CD14-positive monocyte (primary cell): Measurements from ENCODE around the gene MAST2. TPM values are rescaled to one million over a fixed set of nuclear protein-coding genes. Genes with fewer than 3 reads are reported as not detected.

ENCODE experiments used
- DNase-seq, 3 donors: peaks; one replicate each; pipeline ENCODE4 v3.0.0-alpha.2; 2011 to 2022
- H2AFZ ChIP-seq: 2 replicates; pipeline ENCODE4 v1.6.0; 2012; ENCODE audit warnings: mild to moderate bottlenecking, low read depth, low read length, inconsistent platforms; ENCODE audit not compliant: insufficient read depth, poor library complexity, severe bottlenecking
- H3K27ac ChIP-seq, 2 donors: 1 replicate in 1 of 2; 2 replicates in 1 of 2; pipeline ENCODE4 v1.5.1; 2012 to 2013; ENCODE audit warnings: low read length in 2 of 2, control low read depth in 1 of 2, inconsistent platforms in 1 of 2, low read depth in 1 of 2, mild to moderate bottlenecking in 1 of 2
- H3K27me3 ChIP-seq, 2 donors: one replicate each; pipeline versions ENCODE4 v1.6.0 to v1.6.1; 2011 to 2013; ENCODE audit warnings: low read length in 2 of 2; ENCODE audit not compliant: control insufficient read depth in 2 of 2, insufficient read depth in 2 of 2
- H3K36me3 ChIP-seq, 2 donors: replicated peaks in 1 of 2; 1 replicate in 1 of 2; 2 replicates in 1 of 2; pipeline versions ENCODE4 v1.5.1 to v1.6.1; 2012 to 2013; ENCODE audit warnings: low read length in 2 of 2, control low read depth in 1 of 2, inconsistent platforms in 1 of 2, mild to moderate bottlenecking in 1 of 2; ENCODE audit not compliant: insufficient read depth in 2 of 2, control insufficient read depth in 1 of 2
- H3K4me1 ChIP-seq, 2 donors: 1 replicate in 1 of 2; 2 replicates in 1 of 2; pipeline versions ENCODE4 v1.5.1 to v1.6.1; 2012 to 2013; ENCODE audit warnings: low read length in 2 of 2, control low read depth in 1 of 2, inconsistent platforms in 1 of 2, mild to moderate bottlenecking in 1 of 2, moderate library complexity in 1 of 2; ENCODE audit not compliant: insufficient read depth in 2 of 2, control insufficient read depth in 1 of 2
- H3K4me2 ChIP-seq: replicated peaks from 2 replicates; pipeline ENCODE3; 2012; ENCODE audit warnings: low read length, moderate library complexity, mild to moderate bottlenecking; ENCODE audit not compliant: poor library complexity, severe bottlenecking; ENCODE audit errors: extremely low read depth
- H3K4me3 ChIP-seq, 3 experiments: fragments of 200-600 bp in 1 of 3; sonication (generic) in 1 of 3; replicated peaks in 1 of 3; 1 replicate in 2 of 3; 2 replicates in 1 of 3; pipeline ENCODE4 v1.5.1; 2011 to 2013; ENCODE audit warnings: low read length in 3 of 3, mild to moderate bottlenecking in 3 of 3, control low read depth in 2 of 3, low read depth in 2 of 3, inconsistent platforms in 1 of 3, moderate library complexity in 1 of 3
- H3K79me2 ChIP-seq: 2 replicates; pipeline ENCODE4 v1.6.0; 2012; ENCODE audit warnings: mild to moderate bottlenecking, control low read depth, inconsistent platforms, low read length, moderate library complexity; ENCODE audit not compliant: insufficient read depth
- H3K9ac ChIP-seq: 2 replicates; pipeline ENCODE4 v1.6.0; 2017; ENCODE audit warnings: low read length, mild to moderate bottlenecking; ENCODE audit not compliant: insufficient read depth, poor library complexity, severe bottlenecking
- H3K9me3 ChIP-seq, 2 donors: replicated peaks in 1 of 2; 1 replicate in 1 of 2; 2 replicates in 1 of 2; pipeline versions ENCODE4 v1.5.1 to v1.6.1; 2012 to 2013; ENCODE audit warnings: low read length in 2 of 2, control low read depth in 1 of 2; ENCODE audit not compliant: control insufficient read depth in 1 of 2, insufficient read depth in 1 of 2
- H4K20me1 ChIP-seq: 2 replicates; pipeline ENCODE4 v1.6.0; 2012; ENCODE audit warnings: mild to moderate bottlenecking, low read length, control low read depth, moderate library complexity; ENCODE audit not compliant: insufficient read depth
- H3K27ac Mint-ChIP-seq, 7 donors: one replicate each; pipeline ENCODE4 v1.8.0; 2020; ENCODE audit warnings: mild to moderate bottlenecking in 7 of 7, mixed read lengths in 7 of 7, moderate library complexity in 6 of 7, inconsistent platforms in 2 of 7
- H3K27me3 Mint-ChIP-seq, 3 donors: one replicate each; pipeline ENCODE4 v1.8.0; 2021 to 2022; ENCODE audit warnings: low read depth in 3 of 3, mild to moderate bottlenecking in 3 of 3, mixed read lengths in 3 of 3, moderate library complexity in 3 of 3, inconsistent platforms in 1 of 3
- H3K36me3 Mint-ChIP-seq, 2 donors: one replicate each; pipeline ENCODE4 v1.8.0; 2020; ENCODE audit warnings: mixed read lengths in 2 of 2, inconsistent platforms in 1 of 2, mild to moderate bottlenecking in 1 of 2
- H3K4me1 Mint-ChIP-seq: one replicate; pipeline ENCODE4 v1.8.0; 2020; ENCODE audit warnings: mild to moderate bottlenecking, mixed read lengths
- H3K4me3 Mint-ChIP-seq, 2 donors: one replicate each; pipeline ENCODE4 v1.8.0; 2020; ENCODE audit warnings: mild to moderate bottlenecking in 2 of 2, mixed read lengths in 2 of 2, moderate library complexity in 1 of 2
- H3K9me3 Mint-ChIP-seq, 7 donors: one replicate each; pipeline ENCODE4 v1.8.0; 2020 to 2022; ENCODE audit warnings: mixed read lengths in 7 of 7, mild to moderate bottlenecking in 6 of 7, moderate library complexity in 6 of 7, inconsistent platforms in 2 of 7
- WGBS: methylation state at CpG from one replicate; pipeline ENCODE4 v1.1.5; 2013; ENCODE audit warnings: missing lambda C conversion rate; ENCODE audit not compliant: insufficient coverage; 5-methylcytosine and 5-hydroxymethylcytosine counted together
- intact Hi-C, 2 donors: fragments of 100-400 bp; cut with micrococcal nuclease; formaldehyde crosslinking; loops; one replicate each; pipeline versions ENCODE4 v1.15.0 to v1.15.1; 2023
- polyA plus RNA-seq, 3 donors: library from polyadenylated mRNA; depleted of rRNA in 1 of 3; unstranded in 2 of 3; stranded (reverse) in 1 of 3; fragments of 300-500 nt in 2 of 3; fragments of >200 nt in 1 of 3; fragmentation: Illumina TruSeq in 2 of 3; gene quantifications; 1 replicate in 2 of 3; 2 replicates in 1 of 3; pipeline ENCODE4 v1.2.3, GENCODE V29; 2012 to 2021
- TF ChIP-seq, protein P1 (sequence below): fragments of 200-600 bp; IDR thresholded peaks from one replicate; pipeline ENCODE4 v1.8.0; 2022; ENCODE audit warnings: antibody characterized with exemption, mild to moderate bottlenecking

The MAST2 gene
- polyA plus RNA-seq, 3 donors = 1.0 to 7.2 (median 2.5) TPM

GRCh38 chr1:46010611-46011010, 207.2 kb downstream of the MAST2 start:
- Mint-ChIP-seq H3K9me3 (peaks cover 0 to 2% (median 0%) of the 10 kb centered on the region in 7 donors), H3K27me3 (no peaks in the 10 kb centered on the region), H3K27ac (no peak overlapping the region), H3K36me3 (peaks cover 54 to 58% of the 10 kb centered on the region in 2 donors), H3K4me3 (no peak overlapping the region), H3K4me1 (peaks cover 2% of the 10 kb centered on the region)
- no peak overlapping the region for H3K27ac ChIP-seq
- WGBS = 100% methylated on average over 1 of the region's 6 CpGs
- no peaks in the 10 kb centered on the region for H4K20me1 ChIP-seq
- H3K4me1 ChIP-seq = no peaks in the 10 kb centered on the region
- peaks cover 22 to 63% of the 10 kb centered on the region in 2 donors for H3K36me3 ChIP-seq
- no peak overlapping the region for H3K9ac ChIP-seq
- no peaks in the 10 kb centered on the region for H3K9me3 ChIP-seq
- DNase-seq = no peak
- no peaks in the 10 kb centered on the region for H3K79me2 ChIP-seq
- no peak overlapping the region for H3K4me3 ChIP-seq
- TF ChIP-seq, protein P1, sequence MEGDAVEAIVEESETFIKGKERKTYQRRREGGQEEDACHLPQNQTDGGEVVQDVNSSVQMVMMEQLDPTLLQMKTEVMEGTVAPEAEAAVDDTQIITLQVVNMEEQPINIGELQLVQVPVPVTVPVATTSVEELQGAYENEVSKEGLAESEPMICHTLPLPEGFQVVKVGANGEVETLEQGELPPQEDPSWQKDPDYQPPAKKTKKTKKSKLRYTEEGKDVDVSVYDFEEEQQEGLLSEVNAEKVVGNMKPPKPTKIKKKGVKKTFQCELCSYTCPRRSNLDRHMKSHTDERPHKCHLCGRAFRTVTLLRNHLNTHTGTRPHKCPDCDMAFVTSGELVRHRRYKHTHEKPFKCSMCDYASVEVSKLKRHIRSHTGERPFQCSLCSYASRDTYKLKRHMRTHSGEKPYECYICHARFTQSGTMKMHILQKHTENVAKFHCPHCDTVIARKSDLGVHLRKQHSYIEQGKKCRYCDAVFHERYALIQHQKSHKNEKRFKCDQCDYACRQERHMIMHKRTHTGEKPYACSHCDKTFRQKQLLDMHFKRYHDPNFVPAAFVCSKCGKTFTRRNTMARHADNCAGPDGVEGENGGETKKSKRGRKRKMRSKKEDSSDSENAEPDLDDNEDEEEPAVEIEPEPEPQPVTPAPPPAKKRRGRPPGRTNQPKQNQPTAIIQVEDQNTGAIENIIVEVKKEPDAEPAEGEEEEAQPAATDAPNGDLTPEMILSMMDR = no peak
- intact Hi-C loops = no loop called here
- H2AFZ ChIP-seq = no peak overlapping the region
- H3K4me2 ChIP-seq = no peak overlapping the region
- no peaks in the 10 kb centered on the region for H3K27me3 ChIP-seq

DNA sequence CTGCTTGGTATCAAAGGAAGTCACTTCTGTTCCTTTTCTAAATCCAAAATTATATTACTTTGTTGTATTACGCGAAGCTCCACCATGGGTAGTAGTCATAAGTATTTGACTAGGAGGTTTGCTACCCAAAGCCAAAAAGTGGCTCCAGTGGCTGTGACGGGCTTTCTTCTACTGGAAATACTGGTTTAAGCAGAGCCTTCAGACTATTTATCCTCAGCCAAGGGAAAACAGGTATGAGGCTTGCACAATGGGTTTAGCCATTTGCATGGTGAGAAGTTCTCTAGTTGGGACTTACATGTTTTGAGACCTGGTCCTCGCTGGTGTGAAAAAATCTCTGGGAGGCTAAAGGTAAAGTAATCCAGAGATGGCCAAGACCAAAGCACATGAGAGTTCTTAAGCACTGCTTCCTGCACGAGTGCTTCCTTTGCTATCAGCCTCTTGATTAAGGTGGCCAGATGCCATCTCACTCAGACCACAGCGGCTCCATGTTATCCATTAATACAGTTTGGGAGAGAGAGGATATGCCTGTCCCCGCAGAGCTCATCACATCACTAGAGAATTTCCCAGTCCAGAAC, 207.8 kb downstream of the MAST2 start:
- Mint-ChIP-seq H3K36me3 (peaks cover 52 to 56% of the 10 kb centered on the region in 2 donors), H3K4me1 (no peaks in the 10 kb centered on the region), H3K9me3 (peaks cover 0 to 2% (median 0%) of the 10 kb centered on the region in 7 donors), H3K27ac (no peak overlapping the region), H3K27me3 (no peaks in the 10 kb centered on the region), H3K4me3 (no peak overlapping the region)
- Histone ChIP-seq H3K4me2 (no peak overlapping the region), H3K79me2 (no peaks in the 10 kb centered on the region), H3K27me3 (no peaks in the 10 kb centered on the region), H3K27ac (no peak overlapping the region), H3K9ac (no peak overlapping the region), H3K4me3 (no peak overlapping the region), H3K36me3 (peaks cover 22 to 60% of the 10 kb centered on the region in 2 donors), H4K20me1 (no peaks in the 10 kb centered on the region), H2AFZ (no peak overlapping the region), H3K4me1 (no peaks in the 10 kb centered on the region), H3K9me3 (no peaks in the 10 kb centered on the region)
- intact Hi-C loops = no loop called here
- DNase-seq = no peak
- 100% methylated on average over 1 of the region's 7 CpGs for WGBS
- TF ChIP-seq, protein P1 = no peak
